ENCODE results near the gene SHKBP1.

The SHKBP1 gene

GRCh38 chr19:40640744-40641143, 64.1 kb downstream of the SHKBP1 start:
- DNase-seq (ENCODE audit: low read depth, low spot score), result no peak
- H3K4me3 ChIP-seq (ENCODE audit: insufficient read length, low read depth), result no peak overlapping the region
- no peaks in the 10 kb centered on the region for H3K9me3 ChIP-seq (ENCODE audit: insufficient read depth, low read length)
- peaks cover 6% of the 10 kb centered on the region for H3K27me3 ChIP-seq (ENCODE audit: insufficient read depth, insufficient read length)
- TF ChIP-seq ZNF274 (IDR thresholded peaks at IDR 0.05; ENCODE audit: low read depth, low read length), result no peak
- TF ChIP-seq YY1 (IDR thresholded peaks at IDR 0.05; ENCODE audit: insufficient read depth, insufficient read length), result no peak
- TF ChIP-seq SUZ12 (IDR thresholded peaks at IDR 0.05; ENCODE audit: extremely low read depth, insufficient read depth, insufficient read length), result no peak
- H3K36me3 ChIP-seq (ENCODE audit: insufficient read depth, insufficient read length, low read length), result no peaks in the 10 kb centered on the region
- peaks cover 3% of the 10 kb centered on the region for H3K4me1 ChIP-seq (ENCODE audit: insufficient read depth, insufficient read length)
- no peak overlapping the region for H3K9ac ChIP-seq (ENCODE audit: insufficient read length, low read depth)
